ENCODE measurements around the gene MCM5. TPM values are rescaled to one million over a fixed set of nuclear protein-coding genes. Genes with fewer than 3 reads are reported as not detected.

MCM5 gene
- total and polyA plus RNA-seq, 2 of the 13 experiments (the other 11 are each of a cell fraction or from before 2014, with no cell fraction given): 40.2 to 93.5 TPM

DNA sequence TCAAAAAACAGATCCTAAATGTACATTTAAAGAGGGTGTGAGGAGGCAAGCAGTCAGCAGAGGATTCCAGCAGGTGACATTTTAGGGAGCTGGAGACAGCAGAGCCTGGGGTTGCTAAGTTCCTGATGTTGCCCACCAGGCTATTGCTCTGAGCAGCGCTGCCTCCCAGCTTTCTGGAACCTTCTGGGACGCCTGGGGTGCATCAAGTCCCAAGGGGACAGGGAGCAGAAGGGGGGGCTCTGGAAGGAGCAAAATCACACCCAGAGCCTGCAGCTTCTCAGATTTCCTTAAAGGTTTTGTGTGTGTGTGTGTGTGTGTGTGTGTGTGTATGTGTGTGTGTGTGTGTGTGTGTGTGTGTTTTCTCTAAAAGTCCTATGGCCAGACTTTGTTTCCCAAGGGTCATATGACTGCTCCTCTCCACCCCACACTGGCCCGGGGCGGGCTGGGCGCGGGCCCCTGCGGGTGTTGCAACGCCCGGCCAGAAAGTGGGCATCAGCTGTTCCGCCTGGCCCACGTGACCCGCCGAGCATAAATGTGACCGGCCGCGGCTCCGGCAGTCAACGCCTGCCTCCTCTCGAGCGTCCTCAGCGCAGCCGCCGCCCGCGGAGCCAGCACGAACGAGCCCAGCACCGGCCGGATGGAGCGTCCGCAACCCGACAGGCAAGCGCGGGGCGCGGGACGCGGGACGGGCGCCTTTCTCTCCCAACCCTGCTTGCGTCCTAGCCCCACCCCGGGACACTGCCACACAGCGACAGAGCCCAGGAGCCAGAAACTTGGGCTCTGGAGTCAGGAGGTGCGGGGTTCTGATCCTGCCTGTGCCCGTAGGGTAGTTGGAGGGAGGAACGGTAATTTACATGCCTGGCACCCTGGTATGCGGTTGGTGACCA is 19.2 kb upstream of the MCM5 start, which contains the start of gene HMOX1 (continued):
- TF ChIP-seq, protein P1, sequence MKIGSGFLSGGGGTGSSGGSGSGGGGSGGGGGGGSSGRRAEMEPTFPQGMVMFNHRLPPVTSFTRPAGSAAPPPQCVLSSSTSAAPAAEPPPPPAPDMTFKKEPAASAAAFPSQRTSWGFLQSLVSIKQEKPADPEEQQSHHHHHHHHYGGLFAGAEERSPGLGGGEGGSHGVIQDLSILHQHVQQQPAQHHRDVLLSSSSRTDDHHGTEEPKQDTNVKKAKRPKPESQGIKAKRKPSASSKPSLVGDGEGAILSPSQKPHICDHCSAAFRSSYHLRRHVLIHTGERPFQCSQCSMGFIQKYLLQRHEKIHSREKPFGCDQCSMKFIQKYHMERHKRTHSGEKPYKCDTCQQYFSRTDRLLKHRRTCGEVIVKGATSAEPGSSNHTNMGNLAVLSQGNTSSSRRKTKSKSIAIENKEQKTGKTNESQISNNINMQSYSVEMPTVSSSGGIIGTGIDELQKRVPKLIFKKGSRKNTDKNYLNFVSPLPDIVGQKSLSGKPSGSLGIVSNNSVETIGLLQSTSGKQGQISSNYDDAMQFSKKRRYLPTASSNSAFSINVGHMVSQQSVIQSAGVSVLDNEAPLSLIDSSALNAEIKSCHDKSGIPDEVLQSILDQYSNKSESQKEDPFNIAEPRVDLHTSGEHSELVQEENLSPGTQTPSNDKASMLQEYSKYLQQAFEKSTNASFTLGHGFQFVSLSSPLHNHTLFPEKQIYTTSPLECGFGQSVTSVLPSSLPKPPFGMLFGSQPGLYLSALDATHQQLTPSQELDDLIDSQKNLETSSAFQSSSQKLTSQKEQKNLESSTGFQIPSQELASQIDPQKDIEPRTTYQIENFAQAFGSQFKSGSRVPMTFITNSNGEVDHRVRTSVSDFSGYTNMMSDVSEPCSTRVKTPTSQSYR (CRISPR knock-in tag; IDR thresholded peaks at IDR 0.05; ENCODE audit: borderline replicate concordance): no peak
- TF ChIP-seq ELF1 (CRISPR knock-in tag; IDR thresholded peaks at IDR 0.05): peak; percentile 32; the same call in 1 of the 2 replicates
- no peak for TF ChIP-seq ZNF17 (CRISPR knock-in tag; IDR thresholded peaks at IDR 0.05)
- TF ChIP-seq NR1H2 (CRISPR knock-in tag; IDR thresholded peaks at IDR 0.05; ENCODE audit: borderline replicate concordance, low read depth): no peak
- TF ChIP-seq JUND (CRISPR knock-in tag; IDR thresholded peaks at IDR 0.05): no peak
- TF ChIP-seq HMG20B (CRISPR knock-in tag; conservative IDR thresholded peaks at IDR 0.05): no peak
- no peak for TF ChIP-seq CHCHD3 (CRISPR knock-in tag; IDR thresholded peaks at IDR 0.05)
- TF ChIP-seq, protein P2, sequence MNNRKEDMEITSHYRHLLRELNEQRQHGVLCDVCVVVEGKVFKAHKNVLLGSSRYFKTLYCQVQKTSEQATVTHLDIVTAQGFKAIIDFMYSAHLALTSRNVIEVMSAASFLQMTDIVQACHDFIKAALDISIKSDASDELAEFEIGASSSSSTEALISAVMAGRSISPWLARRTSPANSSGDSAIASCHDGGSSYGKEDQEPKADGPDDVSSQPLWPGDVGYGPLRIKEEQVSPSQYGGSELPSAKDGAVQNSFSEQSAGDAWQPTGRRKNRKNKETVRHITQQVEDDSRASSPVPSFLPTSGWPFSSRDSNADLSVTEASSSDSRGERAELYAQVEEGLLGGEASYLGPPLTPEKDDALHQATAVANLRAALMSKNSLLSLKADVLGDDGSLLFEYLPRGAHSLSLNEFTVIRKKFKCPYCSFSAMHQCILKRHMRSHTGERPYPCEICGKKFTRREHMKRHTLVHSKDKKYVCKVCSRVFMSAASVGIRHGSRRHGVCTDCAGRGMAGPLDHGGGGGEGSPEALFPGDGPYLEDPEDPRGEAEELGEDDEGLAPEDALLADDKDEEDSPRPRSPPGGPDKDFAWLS (CRISPR knock-in tag; IDR thresholded peaks at IDR 0.05; ENCODE audit: borderline replicate concordance): no peak
- no peak for TF ChIP-seq MTF1 (CRISPR knock-in tag; IDR thresholded peaks at IDR 0.05)
- TF ChIP-seq NFYC (CRISPR knock-in tag; IDR thresholded peaks at IDR 0.05): no peak
- peak; percentile 75; the same call in 1 of the 2 replicates for TF ChIP-seq TOPORS (CRISPR knock-in tag; IDR thresholded peaks at IDR 0.05)
- TF ChIP-seq, protein P3, sequence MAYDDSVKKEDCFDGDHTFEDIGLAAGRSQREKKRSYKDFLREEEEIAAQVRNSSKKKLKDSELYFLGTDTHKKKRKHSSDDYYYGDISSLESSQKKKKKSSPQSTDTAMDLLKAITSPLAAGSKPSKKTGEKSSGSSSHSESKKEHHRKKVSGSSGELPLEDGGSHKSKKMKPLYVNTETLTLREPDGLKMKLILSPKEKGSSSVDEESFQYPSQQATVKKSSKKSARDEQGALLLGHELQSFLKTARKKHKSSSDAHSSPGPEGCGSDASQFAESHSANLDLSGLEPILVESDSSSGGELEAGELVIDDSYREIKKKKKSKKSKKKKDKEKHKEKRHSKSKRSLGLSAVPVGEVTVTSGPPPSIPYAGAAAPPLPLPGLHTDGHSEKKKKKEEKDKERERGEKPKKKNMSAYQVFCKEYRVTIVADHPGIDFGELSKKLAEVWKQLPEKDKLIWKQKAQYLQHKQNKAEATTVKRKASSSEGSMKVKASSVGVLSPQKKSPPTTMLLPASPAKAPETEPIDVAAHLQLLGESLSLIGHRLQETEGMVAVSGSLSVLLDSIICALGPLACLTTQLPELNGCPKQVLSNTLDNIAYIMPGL (CRISPR knock-in tag; IDR thresholded peaks at IDR 0.05; ENCODE audit: borderline replicate concordance in 1 of 2, low read depth in 1 of 2): peak; percentile 61 to 74; a peak in 2 of 4 replicates
- no peak for TF ChIP-seq ZNF253 (CRISPR knock-in tag; IDR thresholded peaks at IDR 0.05; ENCODE audit: borderline replicate concordance)
- no peak for TF ChIP-seq KLF11 (CRISPR knock-in tag; IDR thresholded peaks at IDR 0.05)
- TF ChIP-seq ONECUT2 (CRISPR knock-in tag; IDR thresholded peaks at IDR 0.05): no peak
- TF ChIP-seq ZFP36L1 (CRISPR knock-in tag; IDR thresholded peaks at IDR 0.05): peak; percentile 28; the same call in 1 of the 2 replicates
- TF ChIP-seq SMC3 (IDR thresholded peaks at IDR 0.05; ENCODE audit: low read length): peak; percentile 1; the same call in 1 of the 2 replicates
- TF ChIP-seq ZFYVE20 (CRISPR knock-in tag; IDR thresholded peaks at IDR 0.05; ENCODE audit: borderline replicate concordance, low read depth): no peak
- no peak for TF ChIP-seq PTBP1 (IDR thresholded peaks at IDR 0.05; ENCODE audit: low read depth, low read length, poor library complexity, severe bottlenecking)
- peak; percentile 79 for TF ChIP-seq ZSCAN21 (CRISPR knock-in tag; IDR thresholded peaks at IDR 0.05; ENCODE audit: borderline replicate concordance)
- TF ChIP-seq ZNF781 (CRISPR knock-in tag; IDR thresholded peaks at IDR 0.05; ENCODE audit: borderline replicate concordance, not compliant biosample characterization): no peak
- TF ChIP-seq NFYB (CRISPR knock-in tag; IDR thresholded peaks at IDR 0.05): 0 out of 2 replicates have a peak, but pooled peaks have one; percentile 11

All from HepG2 (cell line).